Stimulated activated CD4-positive, alpha-beta T cell treated with anti-CD3 and anti-CD28 coated beads, Interleukin-4, amount 100 ng/mL, for 48 hours (primary cell): ENCODE measurements around the gene C1GALT1.
"Not testable (repeated sequence)": the region's sequence is repeated elsewhere in the genome, so short reads cannot be mapped to it uniquely, and the experiment has no call there.

Source experiments
- DNase-seq, 2 donors: peaks; one replicate each; pipeline ENCODE4 v3.0.0-alpha.2; 2020; ENCODE audit warnings: low read depth in 2 of 2

Gene C1GALT1

DNA sequence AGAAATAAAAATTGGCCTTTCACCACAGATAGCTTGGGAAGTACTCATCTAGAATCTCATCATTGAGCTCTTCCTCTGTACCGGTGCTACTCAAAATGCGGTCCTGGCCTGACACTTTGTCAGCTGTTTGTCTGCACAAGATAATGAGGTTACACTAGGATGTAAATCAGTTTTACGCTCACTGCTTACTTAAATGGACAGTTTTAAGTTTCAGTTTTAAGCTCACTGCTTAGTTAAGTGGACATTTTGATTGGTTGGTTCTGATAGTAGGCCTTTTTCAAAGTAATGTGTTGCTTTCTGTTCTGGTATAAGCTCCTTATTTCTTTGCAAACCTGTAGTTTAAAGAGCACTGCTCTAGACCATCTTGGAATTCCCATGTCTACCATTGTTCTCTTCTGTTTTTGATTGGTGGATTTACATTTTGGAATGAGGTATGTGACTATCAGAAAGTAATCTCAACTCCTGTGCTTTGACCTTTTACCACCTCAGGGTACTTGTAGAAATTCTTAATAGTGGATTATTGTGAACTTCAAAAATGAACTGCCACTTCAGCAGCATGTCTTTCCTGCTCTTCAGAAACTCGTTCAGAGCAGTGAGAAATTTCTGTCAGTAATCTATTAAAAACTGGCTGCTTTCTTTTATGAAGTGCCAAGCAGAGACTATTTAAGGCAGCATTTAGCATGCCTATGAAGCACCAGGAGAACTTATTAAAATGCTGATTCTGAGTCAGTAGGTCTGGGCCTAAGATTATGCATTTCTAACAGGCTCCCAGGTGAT lies 55.0 kb downstream of the C1GALT1 start:
- DNase-seq, result no peak

DNA sequence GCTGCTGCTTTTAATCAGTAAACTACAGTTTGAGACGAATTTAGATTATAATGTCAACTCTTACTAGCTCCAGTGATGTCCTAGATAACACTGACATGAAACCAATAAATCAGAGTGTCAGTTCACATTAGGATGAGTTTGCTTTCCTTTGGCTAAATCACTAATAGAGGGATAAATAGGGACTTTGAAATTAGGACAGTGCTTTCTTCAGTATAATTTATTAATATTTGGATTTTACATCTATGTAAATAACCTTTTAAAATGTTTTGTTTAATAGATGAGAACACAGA lies 55.6 kb downstream of the C1GALT1 start:
- no peak for DNase-seq

DNA sequence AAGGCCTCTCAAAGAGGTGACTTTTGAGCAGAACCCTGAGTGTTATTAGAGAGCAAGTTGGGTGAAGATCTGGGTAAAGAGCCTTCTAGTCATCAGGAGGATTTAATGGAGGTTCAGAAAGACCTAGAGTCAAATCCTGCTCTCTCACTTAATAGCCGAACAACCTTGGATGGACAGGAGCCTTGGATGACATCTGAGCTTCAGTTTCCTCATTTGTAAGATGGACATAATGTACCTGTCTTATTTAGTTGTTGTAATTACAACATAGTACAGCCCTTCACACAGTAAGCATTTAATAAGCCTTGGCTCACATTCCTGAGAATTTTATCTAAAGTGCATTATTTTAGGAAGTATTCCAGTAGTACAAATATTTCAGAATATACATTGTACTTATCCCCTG lies 57.0 kb downstream of the C1GALT1 start:
- no peak for DNase-seq

DNA sequence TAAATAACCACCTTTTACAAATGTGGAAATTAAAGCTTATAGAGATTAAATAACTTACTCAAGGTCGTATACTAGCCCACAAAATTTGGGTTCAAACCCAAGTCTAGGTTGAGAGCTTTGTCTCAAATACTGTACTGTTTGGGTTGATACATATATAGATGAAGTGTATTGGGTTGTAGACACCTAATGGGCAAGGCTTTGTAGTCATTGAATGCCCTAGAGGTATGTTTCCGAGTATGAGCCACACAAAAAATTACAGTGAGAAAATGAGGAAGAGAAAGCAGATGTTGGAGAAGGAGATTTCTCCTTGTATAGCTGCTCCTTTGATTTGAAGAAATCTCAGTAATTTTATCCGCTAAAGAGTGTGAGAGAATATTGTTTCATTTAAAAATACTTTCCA lies 60.6 kb downstream of the C1GALT1 start:
- DNase-seq, result no peak

DNA sequence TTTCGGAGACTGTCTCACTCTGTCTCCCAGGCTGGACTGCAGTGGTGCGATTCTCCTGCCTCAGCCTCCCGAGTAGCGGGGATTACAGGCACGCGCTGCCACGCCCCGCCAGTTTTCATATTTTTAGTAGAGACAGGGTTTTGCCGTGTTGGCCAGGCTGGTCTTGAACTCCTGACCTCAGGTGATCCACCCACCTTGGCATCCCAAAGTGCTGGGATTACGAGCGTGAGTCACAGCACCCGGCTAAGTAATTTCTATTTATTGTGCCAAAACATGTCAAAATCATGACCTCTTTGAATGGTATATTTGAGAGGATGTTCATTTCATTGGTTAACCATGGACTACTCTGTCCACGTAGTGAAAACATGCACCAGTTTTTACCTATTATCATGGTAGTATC lies 62.9 kb downstream of the C1GALT1 start:
- DNase-seq, result not testable (repeated sequence)

DNA sequence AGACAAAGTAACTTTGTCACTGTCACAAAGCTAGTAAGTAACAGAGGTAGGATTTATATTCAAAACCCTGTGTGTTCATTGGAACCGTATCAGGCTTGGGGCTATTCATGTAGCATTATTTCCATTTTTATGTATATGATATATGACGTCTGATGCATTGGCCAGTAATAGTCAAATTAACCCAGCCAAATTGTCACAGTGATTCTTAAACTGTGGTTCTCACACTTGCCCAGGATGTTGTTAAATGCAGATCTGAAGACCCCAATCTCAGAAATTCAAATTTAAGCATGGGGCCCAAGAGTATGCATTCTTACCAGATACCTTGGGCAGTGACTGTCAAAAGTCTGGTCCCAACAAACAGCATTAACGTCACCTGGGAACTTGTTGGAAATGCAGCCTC lies 63.9 kb downstream of the C1GALT1 start:
- DNase-seq, result no peak

DNA sequence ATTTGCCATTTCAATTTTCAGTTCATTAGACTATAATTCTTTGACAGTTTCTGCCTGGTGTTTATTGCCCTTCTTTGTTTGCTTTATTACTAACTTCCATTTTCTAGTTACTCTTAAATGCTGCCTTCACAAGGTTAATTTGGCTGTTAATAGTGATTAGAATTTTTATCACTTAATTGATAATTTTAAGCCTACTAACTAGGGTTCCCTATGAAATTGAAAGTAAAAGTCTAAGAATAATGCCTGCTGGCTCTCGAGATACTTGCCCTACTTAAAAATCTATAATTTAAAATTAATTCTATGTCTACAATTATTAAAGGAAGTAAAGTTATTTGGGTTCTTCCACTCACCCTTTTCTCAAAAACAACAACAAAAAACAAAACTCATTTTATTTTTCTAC lies 65.3 kb downstream of the C1GALT1 start:
- DNase-seq, result no peak

DNA sequence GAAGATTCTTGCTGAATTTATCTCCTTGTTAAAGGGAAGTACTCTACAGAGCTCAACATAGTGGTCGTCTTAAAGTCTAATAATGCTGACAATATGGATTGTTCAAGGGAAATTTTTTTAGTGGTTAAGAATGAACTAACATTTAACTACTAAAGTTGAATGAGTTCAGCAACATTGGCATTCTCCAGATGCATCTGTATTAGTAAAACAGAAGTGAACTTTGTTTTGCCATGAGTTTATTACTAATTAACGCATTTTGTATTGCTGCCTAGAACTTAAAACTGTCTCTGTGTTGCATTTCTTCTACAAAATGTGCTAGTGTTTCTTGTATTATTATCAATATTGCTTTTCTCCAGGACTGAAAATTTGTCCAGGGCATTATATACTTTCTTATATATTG lies 67.5 kb downstream of the C1GALT1 start:
- DNase-seq, result no peak

DNA sequence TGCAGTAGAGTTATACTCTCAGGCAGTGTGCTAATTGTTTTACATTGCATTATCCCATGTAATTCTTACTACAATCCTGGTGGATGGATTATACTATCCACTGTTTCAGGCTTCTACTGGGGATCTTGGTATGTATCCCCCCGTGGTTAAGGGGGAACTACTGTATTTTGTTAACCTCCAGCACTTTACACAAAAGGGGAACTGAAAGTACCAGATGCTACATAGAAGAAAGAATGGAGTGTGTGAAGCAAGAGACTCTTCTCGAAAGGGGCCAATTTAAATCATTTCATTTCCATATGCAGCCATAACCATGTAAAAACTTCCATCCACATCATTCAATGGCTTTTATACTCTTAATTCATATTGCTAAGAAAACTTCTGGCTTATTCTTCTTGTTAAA lies 69.4 kb downstream of the C1GALT1 start:
- no peak for DNase-seq

DNA sequence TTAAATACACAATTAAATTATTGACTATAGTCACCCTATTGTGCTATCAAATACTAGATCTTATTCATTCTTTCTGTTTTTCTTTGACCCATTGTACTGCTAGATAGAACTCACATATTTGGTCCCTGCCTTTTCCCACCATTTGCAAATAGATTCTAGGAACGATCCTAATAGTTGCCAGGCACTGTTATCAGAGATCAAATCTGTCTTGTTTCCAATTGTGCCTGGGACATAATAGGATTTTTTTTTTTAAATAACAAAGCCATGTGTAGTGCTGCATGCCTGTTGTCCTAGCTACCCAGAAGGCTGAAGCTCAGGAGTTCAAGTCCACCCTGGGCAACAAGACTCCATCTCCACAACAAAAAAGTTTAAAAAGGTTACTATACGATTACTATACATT lies 72.0 kb downstream of the C1GALT1 start:
- DNase-seq, result no peak

DNA sequence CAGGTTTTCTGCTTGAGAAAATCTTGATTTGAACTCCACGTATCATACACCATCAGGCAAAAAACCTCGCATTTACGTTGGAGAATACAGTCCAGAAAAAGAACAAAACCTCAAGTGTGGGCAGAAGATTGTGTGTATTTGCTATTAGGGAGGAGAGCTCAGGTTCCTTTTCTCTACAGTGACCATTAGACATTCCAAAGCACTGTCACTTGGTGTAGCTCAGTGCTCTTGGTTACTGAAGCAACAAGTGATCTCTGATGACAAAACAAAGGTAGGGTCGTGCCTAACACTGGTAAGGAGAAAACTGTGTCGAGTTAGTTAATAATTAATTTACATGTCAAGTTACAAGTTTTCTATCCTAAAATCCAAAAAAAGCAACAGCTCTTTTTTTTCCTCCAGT lies 72.6 kb downstream of the C1GALT1 start:
- no peak for DNase-seq

DNA sequence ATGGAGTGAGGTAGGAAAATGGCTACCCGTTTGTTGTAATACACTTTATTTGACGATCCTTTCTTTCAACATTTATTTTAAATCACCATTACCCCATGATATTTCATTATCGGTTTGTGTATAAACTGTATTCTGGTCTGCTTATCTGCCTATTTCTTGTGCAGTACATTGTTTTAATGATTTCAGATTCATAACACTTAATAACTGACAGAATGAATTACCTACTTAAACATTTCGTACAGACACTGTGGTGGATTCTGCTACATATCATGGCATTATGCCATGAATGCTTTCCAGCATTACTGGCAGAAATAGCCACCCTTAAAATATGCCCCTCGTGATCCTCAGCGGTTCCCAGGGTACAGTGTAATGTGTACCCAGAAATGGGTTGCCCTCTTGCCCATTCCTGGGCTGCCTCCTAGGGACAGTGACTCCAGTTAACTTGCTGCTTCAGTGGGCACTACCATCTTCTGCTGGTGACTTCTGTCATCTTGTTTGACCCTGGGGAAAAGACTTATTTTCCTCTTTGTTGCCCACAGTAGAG lies 74.5 kb downstream of the C1GALT1 start:
- no peak for DNase-seq

DNA sequence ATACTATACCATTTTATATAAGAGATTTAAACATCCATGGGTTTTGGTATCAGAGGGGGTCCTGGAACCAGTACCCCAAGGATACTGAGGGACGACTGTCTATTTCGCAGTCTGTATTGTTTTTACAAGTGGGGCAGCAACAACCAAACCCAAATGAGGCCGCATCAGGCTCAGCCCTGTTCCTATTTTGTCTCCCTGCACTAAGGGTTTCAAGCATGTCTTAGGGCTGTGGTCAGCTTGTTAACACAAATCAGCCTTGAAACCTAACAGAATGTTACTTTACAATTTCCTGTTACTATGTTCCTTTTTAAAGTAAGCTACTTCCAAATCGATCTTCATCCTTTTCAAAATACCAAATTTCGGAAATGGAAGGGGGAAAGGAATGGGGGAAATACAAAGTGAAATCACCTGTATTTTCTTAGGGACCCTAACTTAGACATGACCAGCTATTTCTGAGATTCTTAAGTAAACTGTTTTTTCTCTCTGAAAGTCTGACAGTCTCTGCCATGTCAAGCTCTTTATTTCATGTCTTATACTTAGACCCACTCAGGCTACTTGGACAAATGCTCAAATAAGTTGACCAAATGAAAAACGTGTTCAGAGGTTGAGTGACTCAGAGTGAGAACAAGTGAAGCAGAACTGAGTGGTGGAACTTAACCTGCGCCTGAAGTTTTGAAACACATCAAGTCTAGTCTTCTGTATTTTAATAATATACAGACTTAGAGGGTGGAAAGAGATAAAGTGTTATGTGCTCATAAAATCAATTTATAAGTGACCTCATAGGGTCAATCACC lies 75.8 kb downstream of the C1GALT1 start:
- no peak for DNase-seq

DNA sequence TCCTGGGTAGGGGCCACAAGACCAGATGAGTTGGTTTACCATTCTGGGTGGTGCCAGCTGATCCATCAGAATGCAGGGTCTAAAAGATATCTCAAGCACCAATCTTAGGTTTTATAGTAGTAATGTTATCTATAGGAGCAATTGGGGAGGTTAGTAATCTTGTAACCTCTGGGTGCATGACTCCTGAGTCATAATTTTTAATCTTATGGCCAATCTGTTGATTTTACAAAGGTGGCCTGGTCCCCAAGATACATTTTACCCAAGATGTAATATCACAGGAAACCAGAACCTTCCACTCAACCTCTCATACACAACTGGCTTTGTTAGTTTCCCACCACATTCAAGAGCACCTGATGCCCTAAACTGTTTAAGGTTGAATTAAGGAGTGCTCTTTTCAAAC lies 79.5 kb downstream of the C1GALT1 start:
- no peak for DNase-seq

DNA sequence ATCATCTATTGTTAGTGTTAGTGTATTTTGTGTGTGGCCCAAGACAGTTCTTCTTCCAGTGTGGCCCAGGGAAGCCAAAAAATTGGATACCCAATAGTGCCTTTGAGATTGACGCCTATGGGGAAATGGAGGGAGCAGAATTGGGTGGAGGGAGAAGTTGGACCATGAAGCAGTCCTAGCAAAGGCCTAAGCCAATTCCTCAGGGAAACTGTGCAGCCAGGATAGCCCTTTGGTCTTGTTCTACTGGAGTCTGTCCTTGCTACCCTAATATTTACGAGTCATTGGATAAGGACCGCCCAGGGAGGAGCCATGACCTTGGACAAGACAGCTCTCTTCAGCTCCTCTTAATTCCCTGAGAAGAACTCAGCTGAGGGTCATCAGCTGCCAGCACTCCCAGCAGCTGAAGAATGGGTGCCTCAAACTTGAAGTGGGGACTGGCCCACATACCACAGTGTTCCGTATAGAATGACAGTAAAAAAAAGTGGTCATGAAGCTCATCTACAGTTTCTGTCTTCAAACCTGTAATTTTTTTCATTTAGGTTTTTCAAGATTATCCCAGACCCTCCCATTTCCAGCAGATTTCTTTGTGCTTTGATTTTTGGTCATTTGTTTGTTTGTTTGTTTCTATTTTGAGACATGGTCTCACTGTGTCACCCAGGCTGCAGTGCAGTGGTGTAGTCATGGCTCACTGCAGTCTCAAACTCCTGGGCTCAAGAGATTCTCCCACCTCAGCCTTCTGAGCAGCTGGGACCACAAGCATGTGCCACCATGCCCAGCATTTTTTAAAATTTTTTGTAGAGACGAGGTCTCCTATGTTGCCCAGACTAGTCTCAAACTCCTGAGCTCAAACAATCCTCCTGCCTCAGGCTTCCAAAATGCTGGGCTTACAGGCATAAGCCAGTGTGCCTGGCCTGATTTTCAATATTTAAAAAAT lies 81.2 kb downstream of the C1GALT1 start:
- no peak for DNase-seq

DNA sequence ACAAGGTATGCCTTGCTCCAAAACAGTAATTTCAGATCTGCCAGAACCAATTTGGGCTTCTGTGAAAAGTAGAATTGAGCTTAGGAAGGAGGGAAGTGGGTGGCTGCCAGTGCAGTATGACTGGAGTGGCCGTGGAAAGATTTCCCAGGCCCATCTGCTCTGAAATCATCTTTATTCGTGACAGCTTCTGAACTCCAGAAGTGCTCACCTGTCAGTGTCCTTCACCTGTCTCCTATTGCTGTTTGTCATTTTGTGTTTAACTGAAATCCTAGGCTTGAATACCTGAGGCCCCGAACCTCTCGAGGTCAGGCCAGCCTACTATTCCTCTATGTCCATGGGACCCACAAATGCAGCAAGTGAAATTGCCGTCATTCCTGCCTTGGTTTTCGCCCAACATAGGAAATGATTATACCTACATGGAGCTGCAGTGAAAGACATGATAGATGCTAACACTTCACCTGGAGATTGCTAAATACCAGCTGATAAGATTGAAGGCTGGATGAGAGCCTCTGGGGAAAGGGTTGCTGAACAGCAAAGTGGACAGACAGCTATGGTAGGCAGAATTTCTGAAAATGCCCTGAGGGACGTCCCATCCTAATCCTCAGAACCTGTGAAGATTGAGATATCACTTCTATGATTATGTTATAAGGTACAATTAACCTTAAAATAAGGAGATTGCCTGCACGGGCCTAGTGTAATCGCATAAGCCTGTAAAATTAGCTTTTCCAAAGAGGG lies 82.1 kb downstream of the C1GALT1 start:
- no peak for DNase-seq

DNA sequence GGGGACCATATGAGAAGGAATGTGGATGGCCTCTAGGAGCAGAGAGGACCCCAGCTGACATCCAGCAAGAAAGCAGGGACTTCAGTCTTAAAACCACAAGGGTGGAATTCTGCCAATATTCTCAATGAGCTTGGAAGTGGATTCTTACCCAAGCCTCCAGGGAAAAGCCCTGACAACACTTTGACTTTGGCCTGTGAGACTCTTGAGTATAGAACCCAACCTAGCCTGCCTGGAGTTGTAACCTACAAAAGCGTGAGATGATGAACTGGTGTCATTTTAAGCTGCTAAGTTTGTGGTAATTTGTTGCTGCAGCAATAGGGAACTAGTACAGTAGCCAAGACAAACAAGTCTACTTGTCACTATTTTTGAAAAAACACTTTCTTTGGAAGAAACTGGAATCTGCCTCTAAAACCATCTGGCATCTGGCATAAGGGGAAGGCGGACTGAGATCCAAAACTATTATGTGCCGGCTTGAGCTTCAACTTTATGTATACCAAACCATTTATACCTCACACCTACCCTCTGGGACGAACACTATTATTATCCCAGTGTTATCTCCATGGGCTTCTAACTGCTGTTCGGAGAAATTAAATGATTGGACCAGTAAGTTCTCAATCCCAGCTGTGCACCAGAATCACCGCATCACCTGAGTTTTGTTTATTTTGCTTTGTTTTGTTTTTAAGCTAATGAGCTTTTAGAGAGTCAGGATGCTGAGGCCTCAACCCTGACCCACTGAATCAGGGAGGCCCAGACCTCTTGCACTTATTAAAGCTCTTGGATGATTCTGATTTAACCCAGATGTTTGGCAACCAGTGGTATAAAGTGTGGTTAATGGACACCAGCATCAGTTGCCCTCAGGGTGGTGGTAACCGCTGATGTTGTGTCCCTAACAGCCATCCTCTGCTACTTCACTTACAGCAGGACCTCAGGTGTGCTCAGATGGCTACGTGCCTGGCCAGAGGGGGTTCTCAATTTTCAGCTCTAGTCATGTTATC lies 83.0 kb downstream of the C1GALT1 start:
- DNase-seq, result no peak

DNA sequence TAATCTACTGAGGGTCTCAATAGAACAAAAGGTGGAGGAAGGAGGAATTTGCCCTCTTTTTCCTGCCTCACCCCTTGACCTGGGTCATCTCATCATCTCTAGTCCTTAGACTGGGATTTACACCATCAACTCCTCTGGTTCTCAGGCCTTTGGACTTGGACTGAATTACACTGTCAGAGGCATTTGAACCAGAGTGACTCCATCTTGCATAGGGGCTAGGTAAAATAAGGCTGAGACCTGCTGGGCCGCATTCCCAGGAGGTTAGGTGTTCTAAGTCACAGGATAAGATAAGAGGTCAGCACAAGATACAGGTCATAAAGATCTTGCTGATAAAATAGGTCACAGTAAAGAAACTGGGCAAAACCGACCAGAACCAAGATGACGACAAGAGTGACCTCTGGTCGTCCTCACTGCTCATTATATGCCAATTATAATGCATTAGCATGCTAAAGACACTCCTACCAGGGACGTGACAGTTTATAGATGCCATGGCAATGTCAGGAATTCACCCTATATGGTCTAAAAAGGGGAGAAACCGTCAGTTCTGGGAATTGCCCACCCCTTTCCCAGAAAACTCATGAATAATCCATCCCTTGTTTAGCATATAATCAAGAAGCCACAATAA lies 84.0 kb downstream of the C1GALT1 start:
- no peak for DNase-seq

DNA sequence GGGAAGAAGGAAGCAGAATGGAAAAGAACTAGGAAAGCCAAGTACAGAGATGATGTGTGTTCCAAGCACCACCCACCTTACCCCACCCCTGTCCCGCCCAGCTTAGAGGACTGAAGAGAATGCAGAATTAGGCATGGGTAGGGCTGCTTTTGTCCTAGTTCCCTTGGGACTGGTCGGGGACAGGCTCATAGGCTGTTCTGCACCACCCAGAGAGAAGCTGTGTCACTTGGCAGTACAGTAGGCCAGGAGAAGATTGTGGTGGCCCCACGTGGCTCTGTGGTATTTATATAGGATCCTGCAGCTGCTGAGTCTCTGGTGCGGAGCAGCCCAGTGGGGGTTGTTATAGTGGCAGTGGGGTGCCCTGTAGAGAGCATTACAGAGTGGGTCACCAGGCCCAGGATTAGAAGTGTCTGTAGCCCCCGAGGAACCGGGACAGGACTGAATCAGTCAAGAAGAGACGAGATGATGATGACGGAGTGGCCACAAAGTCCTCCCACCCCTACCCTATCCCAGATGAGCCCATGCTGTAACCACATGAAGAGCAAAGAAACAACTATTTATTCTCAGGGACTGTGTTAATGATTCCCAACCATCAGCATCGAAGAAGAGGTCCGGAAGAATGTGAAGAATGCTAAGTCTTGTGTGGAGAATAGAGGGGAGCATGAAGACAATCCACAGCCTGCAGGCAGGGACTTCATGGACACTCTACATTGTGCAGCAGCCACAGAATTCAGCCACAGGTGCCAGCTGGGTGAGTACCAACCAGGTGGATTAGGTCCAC lies 88.9 kb downstream of the C1GALT1 start:
- DNase-seq, result no peak
